NCI-H146 treated with DMSO at 0.1 percent for 48 hours (cell line): ENCODE results near the gene DBP.
A peak's percentile ranks its signal among the peaks of the same experiment; 100 is the strongest.
"Not testable (repeated sequence)": the region's sequence is repeated elsewhere in the genome, so short reads cannot be mapped to it uniquely, and the experiment has no call there.

Source experiments
- DNase-seq: peaks from one replicate; lab custom pipeline; 2025; ENCODE audit not compliant: unreplicated experiment; lab: John Stamatoyannopoulos, UW

DBP gene, protein sequence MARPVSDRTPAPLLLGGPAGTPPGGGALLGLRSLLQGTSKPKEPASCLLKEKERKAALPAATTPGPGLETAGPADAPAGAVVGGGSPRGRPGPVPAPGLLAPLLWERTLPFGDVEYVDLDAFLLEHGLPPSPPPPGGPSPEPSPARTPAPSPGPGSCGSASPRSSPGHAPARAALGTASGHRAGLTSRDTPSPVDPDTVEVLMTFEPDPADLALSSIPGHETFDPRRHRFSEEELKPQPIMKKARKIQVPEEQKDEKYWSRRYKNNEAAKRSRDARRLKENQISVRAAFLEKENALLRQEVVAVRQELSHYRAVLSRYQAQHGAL

DNA sequence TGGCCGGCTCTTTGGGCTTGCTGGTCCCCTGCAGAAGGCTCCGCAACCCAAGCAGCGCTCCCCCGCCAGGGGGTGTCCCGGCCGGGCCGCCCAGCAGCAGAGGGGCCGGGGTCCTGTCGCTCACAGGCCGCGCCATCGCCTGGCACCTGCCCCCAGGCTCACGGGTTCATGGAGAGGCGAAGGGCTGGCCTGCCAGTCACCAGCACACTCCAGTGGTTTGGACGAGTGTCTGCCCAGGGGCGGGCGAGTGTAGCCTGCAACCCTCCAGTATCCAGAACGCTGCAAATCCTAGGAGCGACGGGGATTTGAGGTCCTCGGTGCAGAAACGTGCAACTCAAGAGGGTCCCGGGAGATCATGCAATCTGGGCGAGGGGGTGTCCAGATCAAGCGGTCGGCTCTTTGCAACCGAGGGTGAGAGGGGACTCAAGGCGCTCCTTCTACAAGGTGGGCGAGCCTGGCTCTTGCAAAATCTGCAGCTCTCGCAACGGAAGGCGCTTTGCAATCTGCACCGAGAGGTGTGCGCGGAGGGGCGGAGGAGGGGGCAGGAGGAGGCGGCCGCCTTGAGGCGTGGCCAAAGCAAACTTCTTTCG, at the start of gene DBP:
Gene DBP, minus strand, starts transcription at position 521 of the 590 bp plus-strand sequence. Its CDS starts 385 bp downstream, at position 136.
- DNase-seq: peak; percentile 38

DNA sequence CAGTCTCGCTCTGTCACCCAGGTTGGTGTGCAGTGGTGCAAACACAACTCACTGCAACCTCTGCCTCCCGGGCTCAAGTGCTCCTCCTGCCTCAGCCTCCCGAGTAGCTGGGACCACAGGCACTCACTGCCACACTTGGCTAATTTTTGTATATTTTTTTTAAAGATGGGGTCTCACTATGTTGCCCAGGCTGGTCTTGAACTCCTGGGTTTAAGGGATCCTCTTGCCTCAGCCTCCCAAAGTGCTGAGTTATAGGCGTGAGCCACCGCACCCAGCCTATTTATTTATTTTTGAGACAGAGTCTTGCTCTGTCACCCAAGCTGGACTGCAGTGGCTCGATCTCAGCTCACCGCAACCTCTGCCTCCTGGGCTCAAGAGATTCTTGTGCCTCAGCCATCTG, 49.5 kb upstream of the DBP start:
- not testable (repeated sequence) for DNase-seq

DNA sequence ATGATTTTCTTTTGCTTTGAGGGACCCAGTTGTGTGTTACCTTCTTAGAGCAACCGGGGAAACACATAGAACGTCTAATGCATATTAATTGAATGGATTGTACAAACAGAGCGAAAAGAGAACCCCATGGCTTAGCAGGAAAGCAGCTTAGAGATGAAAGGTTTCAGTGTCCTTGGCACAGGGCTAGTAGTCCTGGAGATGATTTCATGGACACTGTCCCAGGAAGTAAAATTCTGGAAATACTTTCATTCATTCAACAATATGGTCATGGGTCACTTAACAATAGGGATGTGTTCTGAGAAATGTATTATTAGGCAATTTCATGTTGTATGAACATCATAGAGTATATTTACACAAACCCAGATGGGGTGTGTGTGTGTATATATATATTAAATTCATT, 48.9 kb upstream of the DBP start:
- DNase-seq: no peak

DNA sequence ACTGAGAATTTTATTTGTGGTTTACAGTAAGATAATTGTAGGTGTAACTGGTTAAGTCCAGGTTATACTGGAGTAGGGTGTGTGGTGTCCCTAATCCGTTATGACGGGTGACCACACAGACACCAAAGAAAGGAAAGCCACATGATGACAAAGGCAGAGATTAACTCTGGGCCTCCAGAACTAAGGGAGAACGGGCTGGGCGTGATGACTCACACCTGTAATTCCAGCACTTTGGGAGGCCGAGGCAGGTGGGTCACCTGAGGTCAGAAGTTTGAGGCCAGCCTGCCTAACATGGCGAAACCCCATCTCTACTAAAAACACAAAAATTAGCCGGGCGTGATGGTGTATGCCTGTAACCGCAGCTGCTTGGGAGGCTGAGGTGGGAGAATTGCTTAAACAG, 48.4 kb upstream of the DBP start:
- no peak for DNase-seq

DNA sequence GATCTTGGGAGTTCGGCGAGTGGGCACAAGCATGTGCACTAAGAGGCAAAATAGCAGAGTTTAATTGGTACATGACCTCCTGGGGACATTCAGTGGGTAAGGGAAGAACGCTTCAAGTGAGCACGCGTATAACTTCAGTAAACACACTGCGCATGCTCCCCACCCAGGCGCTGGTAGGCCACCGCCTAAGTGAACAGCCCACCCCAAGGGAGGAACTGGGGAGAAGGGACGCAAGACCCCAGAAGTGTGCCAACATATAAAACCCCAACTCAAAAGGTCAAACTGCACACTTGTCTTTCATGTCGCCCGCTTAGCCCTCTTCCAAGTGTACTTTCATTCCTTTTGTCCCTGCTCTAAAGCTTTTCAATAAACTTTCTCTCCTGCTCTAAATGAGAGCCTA, 46.2 kb upstream of the DBP start:
- no peak for DNase-seq

DNA sequence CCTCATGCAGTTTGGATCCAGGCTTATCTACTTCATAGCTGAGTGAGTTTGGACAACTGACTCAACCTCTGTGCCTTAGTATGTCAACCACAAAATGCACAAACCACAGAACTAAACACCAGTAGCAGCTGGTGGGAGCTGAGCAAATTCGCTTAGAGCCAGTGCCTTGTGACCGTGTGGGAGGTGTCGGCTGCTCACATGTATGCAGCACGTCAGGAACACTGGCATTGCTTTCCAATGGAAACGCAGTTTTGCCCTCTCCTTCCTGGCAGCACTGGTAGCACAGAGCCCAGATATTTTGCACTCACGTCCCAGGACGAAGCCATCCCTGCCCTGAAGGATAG, 43.9 kb upstream of the DBP start:
- no peak for DNase-seq

DNA sequence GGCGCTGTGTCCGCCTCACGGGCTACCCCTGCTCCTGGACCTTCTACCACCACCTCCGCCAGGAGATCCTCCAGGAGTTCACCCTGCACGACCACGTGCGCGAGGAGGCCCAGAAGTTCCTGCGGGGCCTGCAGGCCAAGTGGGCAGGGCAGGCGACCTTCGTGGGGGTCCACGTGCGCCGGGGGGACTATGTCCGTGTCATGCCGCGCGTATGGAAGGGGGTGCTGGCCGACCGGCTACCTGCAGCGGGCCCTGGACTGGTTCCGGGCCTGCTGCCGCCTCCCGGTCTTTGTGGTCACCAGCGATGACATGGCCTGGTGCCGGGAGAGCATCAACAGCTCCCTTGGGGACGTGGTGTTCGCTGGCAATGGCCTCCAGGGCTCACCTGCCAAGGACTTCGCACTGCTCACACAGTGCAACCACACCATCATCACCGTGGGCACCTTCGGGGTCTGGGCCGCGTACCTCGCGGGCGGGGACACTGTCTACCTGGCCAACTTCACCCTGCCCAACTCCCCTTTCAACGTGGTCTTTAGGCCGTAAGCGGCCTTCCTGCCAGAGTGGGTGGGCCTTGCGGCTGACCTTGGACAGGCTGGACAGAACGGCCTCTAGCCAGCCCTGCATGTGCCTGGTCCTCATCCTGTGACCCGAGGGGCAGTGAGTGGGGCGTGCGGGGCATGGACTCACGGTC, 43.4 kb upstream of the DBP start:
- DNase-seq: no peak

DNA sequence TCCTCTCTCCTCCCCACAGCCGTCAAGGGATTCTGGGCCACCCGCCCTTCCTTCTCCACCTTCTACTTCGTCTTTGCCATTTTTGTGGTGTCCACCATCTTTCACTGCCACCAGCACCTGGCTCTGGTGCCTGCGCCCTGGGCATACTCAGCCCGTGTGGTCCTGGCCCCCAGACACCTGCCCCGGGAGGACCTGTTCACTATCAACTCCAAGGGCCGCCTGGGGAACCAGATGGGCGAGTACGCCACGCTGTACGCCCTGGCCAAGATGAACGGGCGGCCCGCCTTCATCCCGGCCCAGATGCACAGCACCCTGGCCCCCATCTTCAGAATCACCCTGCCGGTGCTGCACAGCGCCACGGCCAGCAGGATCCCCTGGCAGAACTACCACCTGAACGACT, 42.8 kb upstream of the DBP start:
- DNase-seq: not testable (repeated sequence)

DNA sequence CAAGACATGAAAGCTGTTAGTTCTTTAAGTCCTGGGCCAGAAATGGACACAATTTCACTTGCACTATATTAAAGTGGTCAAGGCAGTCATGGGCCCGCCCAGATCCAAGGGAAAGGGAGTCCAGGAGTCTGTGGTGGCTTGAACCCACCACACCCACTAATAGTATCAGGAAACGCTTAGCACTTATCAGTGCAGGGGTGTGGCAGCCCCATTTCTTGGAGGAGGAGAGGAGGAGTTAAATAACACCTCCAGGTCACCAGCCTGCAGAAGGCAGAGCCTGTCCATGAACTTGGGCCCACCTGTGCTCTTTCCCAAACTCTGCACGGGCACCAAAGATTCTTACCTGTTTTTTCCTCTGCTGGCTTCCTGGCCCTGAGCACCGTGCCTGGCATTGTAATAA, 41.0 kb upstream of the DBP start:
- DNase-seq: no peak

DNA sequence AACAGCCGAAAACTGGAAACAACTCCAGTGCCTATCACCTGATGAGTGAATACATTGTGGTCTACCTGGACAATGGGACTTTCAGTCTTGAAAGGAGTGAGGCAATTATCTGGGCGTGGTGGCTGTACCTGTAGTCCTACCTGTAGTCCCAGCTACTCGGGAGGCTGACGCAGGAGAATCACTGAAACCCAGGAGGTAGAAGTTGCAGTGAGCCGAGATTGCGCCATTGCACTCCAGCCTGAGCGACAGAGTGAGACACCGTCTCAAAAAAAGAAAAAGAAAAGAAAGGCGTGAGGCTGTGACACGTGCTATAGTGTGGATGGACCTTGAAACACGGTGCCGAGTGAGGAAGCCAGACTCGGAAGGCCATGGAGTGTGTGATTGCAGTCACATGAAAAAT, 39.7 kb upstream of the DBP start:
- peak; percentile 12 for DNase-seq

DNA sequence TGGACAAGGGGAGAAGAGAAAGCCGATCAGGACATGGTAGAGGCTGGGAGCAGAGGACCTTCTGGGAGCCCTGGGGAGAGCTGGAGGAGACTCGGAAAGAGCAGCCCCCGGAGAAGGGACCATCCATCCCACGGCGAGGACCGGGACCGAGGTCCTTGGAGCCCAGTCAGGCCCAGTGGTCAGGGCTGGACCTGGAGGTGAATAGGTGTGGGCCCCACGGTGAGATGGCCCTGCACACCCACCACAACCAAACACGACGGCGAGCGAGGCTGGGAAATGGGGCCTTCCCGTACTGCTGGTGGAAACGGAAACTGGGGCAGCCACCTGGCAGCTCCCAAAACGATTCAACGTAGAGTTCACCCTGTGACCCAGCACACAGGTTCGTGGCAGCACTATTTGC, 39.3 kb upstream of the DBP start:
- no peak for DNase-seq

DNA sequence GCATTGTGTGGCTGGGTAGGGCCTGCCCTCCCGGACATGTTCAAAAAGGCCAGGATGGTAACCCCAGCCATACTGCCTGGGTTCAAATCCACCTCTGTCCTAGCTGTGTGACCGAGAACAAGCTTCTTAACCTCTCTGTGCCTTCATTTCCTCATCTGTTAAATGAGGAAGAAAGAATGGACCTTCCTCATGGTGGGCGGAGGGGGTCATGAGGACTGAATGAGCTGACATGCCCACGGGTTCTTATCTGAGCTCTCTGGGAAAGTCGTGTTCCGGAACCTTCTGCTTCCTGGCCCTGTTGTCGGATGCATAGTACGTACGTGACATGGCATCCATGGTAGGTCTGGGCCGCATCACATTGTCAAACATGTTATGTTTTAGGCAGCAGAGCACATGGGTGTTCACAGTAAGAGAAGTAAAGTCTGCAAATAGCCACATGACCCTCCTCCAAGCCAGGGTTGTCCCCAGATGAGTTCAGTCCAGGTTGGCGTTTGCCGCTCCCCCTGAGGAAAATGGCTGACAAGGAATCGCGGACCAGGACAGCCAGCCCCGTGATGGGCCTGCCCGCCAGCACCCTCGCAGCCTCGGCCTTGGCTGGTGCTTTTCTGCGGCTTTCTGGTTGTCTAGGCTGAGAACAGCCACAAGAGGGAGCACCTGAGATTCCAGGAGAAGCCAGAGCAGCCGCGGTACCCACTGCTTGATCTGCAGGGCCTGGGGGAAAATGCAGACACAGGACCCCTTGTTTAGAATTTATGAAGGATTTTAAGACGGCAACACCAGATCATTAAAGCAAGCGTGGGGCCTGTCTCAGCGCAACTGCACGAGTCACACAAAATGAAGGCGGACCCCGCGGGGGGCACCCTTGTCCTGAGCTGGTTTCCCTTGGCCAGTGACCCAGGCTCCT, 38.0 kb upstream of the DBP start:
- peak; percentile 69 for DNase-seq

DNA sequence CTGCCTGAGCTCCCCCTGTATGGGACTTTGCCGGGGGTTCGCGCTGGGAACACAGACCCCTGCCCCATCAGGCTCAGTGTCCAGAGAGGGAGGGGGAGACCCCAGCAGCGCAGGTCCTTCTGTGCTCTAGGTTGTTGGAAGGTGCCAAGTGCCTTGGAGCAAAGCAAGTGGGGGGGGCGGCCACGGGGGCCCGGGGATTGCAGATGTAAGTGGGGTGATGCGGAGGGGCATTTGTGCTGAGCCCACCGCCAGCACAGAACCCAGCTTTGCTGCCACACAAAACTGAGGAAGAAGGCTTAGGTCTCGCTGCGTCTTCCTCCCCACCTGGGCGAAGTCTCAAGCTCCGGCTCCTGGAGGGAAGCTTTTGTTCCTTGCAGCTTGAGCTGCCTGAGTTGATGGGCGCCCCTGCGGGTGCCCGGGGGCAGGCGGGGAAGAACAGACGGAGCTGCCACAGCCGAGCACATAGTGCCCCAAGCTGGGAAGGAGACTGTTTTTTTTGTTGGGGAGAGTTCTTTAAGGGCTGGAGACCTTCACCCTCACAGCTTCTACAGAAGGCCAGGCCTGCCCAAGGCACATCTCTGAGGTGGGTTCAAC, 37.1 kb upstream of the DBP start:
- DNase-seq: no peak

DNA sequence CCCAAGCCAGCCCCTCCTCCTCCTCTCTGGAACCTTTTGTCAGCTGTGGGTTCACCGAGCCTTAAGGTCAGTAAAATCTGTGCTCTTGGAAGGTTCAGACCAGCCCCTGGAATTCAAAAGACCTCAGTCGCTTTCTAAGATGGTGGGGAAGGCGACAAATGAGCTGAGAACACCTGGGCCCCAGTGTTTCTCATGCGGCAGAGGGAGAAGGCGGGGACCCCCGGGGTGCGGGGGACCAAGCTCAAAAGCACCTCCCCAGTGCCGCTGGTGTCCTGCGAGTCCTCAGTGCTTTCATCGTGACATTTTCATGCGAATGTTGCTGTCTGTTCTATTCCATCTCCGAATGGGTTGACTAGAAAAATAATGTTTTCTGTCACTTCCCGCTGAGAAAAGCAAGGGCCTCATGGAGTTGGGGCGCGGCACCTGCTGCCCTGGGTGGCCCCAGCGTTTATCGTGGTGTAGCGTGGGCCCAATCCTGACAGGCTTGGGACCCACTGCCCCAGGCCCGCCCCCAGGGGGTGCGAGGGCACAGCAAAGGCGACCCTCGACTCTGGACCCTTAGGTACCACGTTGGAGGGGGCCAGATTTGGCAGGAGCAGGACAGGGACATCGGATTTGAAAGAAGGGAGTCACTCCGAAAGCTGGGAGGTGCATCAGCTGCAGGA, 36.4 kb upstream of the DBP start:
- DNase-seq: no peak

DNA sequence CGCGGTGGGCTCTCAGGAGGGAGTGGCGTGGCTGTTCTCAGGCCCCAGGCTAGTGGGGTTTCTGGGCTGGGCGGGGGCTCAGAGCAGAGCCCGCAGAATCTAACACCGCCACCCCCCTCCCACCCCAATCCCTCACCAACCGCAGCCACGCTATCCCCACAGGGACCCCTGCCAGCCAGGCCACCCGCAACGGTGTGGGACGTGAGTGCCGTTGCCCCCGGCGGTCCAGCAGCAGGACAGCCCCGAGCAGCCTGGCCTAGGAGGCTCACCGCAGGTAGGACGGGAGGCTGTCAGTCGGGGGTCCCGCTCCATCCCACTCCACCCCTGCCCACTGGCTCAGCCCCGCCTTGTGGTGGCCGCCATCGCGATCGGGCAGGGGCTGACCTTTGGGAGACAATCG, 35.8 kb upstream of the DBP start, which contains the start of gene NTN5:
Gene NTN5, minus strand, starts transcription at position 24 of the 400 bp plus-strand sequence. CDS start 2,031 bp downstream, outside the sequence.
- DNase-seq: no peak

DNA sequence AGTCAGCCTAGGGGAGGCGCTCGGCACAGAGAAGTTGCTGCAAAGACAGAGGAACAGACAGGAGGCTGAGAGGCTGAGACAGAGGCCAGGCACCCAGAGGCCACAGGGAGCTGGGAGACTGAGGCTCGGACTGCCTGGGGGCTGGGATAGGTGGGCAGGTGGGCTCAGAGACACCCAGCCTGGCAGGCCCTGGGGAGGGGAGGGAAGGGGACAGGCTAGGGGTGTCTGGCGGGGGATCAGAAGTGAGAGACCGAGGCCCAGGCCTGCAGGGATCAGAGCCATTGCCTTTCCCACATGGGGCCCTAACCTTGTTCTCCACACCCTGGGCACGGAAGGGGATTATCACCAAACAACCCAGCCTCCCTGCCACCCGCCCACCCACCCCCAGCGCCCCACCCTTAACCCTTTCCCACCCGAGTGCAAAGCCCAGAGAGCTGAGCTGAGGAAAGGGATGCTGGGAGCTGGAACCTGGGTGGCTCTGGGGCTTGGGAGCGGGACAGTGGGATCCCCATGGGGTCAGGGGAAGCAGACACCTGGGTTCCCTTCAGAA, 34.3 kb upstream of the DBP start:
- no peak for DNase-seq

DNA sequence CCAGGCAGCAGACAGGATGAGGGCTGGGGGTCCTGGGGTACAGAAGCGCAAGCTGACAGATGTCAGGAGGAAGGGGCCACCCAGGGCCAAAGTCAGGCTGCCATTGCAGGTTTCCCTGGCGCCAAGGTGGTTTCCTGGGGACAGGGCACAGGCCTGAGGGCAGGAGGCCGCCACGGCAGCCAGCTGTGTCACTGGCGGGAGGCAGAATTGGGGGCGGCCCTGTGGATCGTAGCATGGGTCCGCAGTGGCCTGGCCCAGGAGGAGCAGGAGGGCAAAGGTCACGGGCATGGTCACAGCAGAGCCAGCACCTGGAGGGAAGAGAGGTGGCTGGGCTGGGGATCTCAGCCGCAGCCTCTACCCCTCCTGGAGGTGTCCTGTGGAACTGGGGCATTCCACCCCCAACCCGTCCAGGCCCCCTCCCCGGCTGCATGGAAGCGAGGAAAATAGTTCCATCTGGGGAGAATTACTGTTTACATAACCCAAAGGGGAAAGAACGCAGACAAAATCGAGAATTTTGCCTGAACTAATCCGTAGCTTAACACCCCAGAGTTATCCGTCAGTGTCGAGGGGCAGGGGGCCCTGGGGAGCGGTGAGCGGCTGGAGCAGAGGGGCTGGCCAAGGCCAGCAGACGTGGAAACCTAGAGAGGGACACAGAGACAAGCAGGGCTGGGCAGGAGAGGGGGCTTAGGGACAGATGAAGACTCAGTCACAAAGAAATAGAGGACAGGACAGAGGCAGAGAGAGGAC, 33.7 kb upstream of the DBP start:
- no peak for DNase-seq

DNA sequence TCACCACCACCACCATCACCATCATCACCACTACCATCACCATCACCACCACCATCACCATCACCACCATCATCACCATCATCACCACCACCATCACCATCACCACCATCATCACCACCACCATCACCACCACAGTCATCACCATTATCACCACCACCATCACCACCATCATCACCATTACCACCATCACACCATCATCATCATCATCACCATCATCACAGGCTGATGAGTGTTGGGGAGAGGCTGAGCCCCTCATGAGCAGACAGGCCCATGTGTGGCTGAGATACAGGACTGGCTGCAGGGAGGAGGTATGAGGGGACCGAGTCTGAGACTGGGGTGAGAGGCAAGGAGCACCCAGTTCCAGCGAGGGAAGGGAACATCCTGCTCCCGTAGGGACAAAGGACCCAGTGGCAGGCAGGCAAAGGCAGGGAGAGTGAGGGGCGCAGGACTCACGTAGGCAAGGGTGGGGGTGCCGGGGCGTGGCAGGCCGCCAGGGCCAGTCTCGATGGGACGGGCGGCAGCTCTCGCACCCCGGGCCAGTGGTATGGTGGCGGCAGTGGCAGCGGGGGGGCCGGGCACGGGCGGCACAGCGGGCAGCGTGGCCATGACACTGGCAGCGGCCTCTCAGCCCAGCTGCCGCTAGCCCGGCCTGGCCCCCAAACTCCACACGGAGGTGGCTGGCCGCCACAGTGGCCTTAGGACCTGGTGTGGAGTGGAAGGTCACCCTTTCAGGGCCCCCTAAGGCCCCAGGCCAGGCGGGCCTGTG, 32.9 kb upstream of the DBP start:
- DNase-seq: no peak

DNA sequence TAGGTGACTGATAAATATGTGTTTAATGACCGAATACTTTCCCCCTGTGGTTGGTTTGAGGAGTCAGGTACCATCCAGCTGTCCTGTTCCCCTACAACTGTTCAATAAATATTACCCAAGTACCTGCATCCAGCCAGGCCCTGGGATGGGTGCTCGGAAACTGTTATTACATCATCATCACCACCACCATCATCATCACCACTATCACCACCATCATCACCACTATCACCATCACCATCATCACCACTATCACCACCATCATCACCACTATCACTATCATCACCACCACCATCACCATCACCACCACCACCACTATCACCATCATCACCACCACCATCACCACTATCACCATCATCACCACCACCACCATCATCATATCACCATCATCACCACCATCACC, 31.6 kb upstream of the DBP start:
- no peak for DNase-seq
